Right renal cortex interstitium (tissue), 3 donors: Measurements from ENCODE around the gene TERB2. TPM values are rescaled to one million over a fixed set of nuclear protein-coding genes. Genes with fewer than 3 reads are reported as not detected.
"Not testable (repeated sequence)": the region's sequence is repeated elsewhere in the genome, so short reads cannot be mapped to it uniquely, and the experiment has no call there.

Experiments used
- DNase-seq, 3 donors: peaks; one replicate each; pipeline ENCODE4 v3.0.0-alpha.2; 2013; ENCODE audit warnings: low read depth in 3 of 3, low spot score in 2 of 3
- polyA plus RNA-seq, 3 donors: library from polyadenylated mRNA; unstranded; fragments of 120-200 nt; gene quantifications; one replicate each; pipeline ENCODE4 v1.2.1, GENCODE V29; 2013; ENCODE audit not compliant: insufficient read length in 3 of 3

Gene TERB2
- polyA plus RNA-seq, 3 donors = not detected

DNA sequence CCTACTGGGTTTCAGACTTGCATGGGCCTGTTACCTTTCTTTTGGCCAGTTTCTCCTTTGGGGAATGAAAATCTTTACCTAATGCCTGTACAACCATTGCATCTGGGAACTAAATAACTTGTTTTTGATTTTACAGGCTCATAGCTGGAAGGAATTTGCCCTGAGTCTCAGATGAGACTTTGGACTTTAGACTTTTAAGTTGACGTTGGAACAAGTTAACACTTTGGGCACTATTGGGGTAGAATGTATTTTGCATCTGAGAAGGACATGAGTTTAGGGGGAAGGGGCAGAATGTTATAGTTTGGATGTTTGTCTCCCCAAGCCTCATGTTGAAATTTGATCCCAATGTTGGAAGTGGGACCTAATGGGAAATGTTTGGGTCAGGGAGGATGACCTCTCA lies 44.7 kb downstream of the TERB2 start:
- DNase-seq = not testable (repeated sequence)

- DNase-seq = not testable (repeated sequence)
Measured at GRCh38 chr15:45003731-45004410, 47.4 kb downstream of the TERB2 start.

DNA sequence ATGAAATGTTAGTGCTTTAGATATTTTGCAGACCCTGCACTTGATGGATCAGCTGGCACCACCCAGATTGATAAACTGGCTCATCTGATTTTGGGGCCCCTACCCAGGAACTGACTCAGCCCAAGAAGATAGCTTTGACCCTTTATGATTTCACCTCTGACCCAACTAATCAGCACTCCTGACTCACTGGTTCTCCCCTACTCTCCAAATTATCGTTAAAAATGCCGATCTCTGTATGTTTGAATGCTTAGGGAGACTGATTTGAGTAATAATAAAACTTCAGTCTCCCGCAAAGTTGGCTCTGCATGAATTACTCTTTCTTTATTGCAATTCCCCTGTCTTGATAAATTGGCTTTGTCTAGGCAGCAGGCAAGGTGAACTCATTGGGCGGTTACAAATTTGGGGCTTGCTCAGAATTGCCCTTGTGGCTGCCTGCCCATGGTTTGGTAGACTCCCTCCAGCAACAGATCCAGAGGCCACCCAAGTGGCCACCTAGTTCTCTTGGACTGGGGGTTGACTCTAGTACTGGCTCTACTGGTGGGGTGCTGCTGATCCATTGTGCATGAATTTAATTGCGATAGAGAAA lies 48.2 kb downstream of the TERB2 start:
- not testable (repeated sequence) for DNase-seq

DNA sequence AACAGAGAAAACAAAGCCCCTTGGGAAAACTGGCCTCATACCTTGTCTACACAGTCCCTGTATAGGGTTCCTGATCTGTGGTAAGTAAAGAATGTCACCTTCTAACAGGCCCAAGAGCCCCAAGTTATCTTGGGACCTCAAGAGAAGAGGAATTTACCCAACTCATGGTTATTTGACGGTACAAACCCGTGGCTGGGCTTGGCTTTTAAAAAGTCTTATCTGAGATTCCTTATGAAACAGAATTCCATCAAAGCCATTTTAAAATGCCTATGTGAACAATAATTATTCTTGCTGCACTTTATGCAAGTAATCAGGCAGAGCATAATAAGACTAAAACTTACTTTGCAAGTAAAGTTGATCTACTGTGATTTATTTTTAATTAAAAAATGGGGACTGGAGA lies 52.6 kb downstream of the TERB2 start:
- no peak for DNase-seq

DNA sequence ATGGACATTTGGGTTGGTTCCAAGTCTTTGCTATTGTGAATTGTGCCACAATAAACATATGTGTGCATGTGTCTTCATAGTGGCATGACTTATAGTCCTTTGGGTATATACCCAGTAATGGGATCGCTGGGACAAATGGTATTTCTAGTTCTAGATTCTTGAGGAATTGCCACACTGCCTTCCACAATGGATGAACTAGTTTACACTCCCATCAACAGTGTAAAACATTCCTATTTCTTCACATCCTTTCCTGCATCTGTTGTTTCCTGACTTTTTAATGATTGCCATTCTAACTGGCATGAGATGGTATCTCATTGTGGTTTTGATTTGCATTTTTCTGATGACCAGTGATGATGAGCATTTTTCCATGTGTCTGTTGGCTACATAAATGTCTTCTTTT lies 58.6 kb downstream of the TERB2 start:
- DNase-seq = not testable (repeated sequence)

DNA sequence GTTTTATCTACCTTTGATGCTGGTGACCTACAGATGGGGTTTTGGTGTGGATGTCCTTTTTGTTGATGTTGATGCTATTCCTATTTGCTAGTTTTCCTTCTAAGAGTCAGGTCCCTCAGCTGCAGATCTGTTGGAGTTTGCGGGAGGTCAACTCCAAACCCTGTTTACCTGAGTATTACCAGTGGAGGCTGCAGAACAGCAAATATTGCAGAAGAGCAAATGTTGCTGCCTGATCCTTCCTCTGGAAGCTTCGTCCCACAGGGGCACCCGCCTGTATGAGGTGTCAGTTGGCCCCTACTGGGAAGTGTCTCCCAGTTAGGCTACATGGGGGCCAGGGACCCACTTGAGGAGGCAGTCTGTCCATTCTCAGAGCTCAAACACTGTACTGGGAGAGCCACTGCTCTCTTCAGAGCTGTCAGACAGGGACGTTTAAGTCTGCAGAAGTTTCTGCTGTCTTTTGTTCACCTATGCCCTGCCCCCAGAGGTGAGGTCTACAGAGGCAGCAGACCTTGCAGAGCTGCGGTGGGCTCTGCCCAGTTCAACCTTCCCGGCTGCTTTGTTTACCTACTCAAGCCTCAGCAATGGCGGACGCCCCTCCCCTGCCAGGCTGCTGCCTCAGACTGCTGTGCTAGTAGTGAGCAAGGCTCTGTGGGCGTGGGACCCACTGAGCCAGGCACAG lies 63.9 kb downstream of the TERB2 start:
- DNase-seq = not testable (repeated sequence)

DNA sequence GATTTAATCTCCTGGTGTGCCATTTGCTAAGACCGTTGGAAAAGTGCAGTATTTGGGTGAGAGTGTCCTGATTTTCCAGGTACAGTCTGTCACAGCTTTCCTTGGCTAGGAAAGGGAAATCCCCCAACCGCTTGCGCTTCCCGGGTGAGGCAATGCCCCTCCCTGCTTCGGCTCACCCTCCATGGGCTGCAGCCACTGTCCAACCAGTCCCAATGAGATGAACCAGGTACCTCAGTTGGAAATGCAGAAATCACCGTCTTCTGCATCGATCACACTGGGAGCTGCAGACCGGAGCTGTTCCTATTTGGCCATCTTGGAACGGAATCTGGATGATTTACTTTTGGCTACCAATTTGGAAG lies 64.4 kb downstream of the TERB2 start:
- not testable (repeated sequence) for DNase-seq

- DNase-seq = no peak
Measured at GRCh38 chr15:45021348-45021747, 64.9 kb downstream of the TERB2 start.

GRCh38 chr15:45022871-45023658 lies 66.6 kb downstream of the TERB2 start, which contains the start of gene SORD:
Gene SORD, plus strand, starts transcription at chr15:45023195. Its CDS starts 89 bp downstream, at chr15:45023284.
- peak; percentile 65 to 91 (median 85) for DNase-seq

GRCh38 chr15:45023659-45024225 lies 67.3 kb downstream of the TERB2 start:
- DNase-seq = no peak

GRCh38 chr15:45024649-45025048 lies 68.2 kb downstream of the TERB2 start:
- not testable (repeated sequence) for DNase-seq

DNA sequence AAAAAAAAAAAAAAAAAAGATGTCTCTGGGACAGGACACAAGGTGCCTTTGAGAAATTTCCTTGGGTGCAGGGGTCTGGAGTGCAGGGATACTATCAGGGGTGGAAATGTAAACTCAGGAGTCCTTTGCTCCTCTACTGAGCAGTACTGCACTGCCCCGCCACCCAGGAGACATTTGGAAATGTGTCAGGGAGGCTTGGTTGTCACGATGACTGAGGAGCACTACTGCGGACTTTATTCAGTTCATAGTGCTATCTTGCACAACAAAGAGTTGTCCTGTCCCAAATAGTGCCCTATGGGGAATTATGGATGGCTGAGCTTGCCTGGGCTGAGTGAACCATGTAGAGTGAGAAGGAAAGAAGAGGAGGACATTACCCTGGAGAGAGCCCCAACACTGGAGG lies 69.1 kb downstream of the TERB2 start:
- not testable (repeated sequence) for DNase-seq

DNA sequence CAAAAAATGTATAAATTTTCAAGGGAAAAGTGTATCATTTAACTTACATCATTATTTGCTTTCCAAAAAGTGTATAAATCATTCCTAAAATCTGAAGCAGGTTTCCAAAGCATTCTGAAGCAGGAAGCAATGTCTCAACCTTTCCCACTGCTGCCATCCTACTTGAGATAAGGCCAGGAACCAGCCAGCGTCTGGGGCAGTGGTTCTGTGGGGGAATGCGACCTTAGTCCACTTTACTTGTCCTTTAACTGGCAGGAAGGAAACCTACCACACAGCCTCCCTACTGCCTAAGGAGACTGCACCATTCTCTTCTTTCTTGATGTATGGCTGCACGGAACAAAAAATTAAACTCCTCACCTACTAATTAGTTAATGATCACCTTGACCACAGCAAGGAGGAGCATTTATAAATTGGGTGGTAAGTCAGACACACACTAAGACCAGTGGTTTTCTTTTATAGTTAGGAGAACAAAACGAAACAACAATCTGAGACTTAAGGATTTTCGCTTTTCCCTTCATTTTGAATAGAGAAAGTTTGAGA lies 70.2 kb downstream of the TERB2 start:
- no peak for DNase-seq

GRCh38 chr15:45027220-45027619 lies 70.7 kb downstream of the TERB2 start:
- DNase-seq = no peak

Other genes with a start within 250 kb of the TERB2 start
- gene PATL2, start 245.4 kb upstream of the TERB2 start, polyA plus RNA-seq = under 1 TPM; 0.51 to 0.59 (median 0.58) TPM
- gene B2M, start 245.2 kb upstream of the TERB2 start, polyA plus RNA-seq = 1,000 to 10,000 TPM; 1,096 to 1,212 (median 1,151) TPM
- gene TRIM69, start 220.2 kb upstream of the TERB2 start, polyA plus RNA-seq = 10 to 100 TPM; 23.1 to 29.9 (median 24.1) TPM
- gene SORD, start 66.5 kb downstream of the TERB2 start, polyA plus RNA-seq = 10 to 100 TPM; 28.0 to 45.8 (median 40.1) TPM
- under 1 TPM in 2 of 3 donors, not detected in 1; 0.10 to 0.14 TPM for gene DUOX2, start 157.5 kb downstream of the TERB2 start, polyA plus RNA-seq
- not detected for gene DUOXA2, start 157.6 kb downstream of the TERB2 start, polyA plus RNA-seq
- gene DUOXA1, start 173.2 kb downstream of the TERB2 start, polyA plus RNA-seq = under 1 TPM; 0.16 to 0.22 (median 0.21) TPM
- gene DUOX1, start 173.3 kb downstream of the TERB2 start, polyA plus RNA-seq = 1 to 10 TPM; 1.7 to 3.1 (median 2.3) TPM
- gene SHF, start 231.3 kb downstream of the TERB2 start, polyA plus RNA-seq = 10 to 100 TPM; 13.0 to 16.0 (median 15.3) TPM